HG03457 (cell line): ENCODE measurements around the gene WNT7B.

Source experiments
- ATAC-seq: cut with Tn5 transposase; IDR thresholded peaks from one replicate; pipeline ENCODE4 v1.9.1; 2021; ENCODE audit warnings: moderate number of reproducible peaks; ENCODE audit not compliant: unreplicated experiment

The WNT7B gene

GRCh38 chr22:45960477-45961386, 16.2 kb downstream of the WNT7B start:
- no peak for ATAC-seq

DNA sequence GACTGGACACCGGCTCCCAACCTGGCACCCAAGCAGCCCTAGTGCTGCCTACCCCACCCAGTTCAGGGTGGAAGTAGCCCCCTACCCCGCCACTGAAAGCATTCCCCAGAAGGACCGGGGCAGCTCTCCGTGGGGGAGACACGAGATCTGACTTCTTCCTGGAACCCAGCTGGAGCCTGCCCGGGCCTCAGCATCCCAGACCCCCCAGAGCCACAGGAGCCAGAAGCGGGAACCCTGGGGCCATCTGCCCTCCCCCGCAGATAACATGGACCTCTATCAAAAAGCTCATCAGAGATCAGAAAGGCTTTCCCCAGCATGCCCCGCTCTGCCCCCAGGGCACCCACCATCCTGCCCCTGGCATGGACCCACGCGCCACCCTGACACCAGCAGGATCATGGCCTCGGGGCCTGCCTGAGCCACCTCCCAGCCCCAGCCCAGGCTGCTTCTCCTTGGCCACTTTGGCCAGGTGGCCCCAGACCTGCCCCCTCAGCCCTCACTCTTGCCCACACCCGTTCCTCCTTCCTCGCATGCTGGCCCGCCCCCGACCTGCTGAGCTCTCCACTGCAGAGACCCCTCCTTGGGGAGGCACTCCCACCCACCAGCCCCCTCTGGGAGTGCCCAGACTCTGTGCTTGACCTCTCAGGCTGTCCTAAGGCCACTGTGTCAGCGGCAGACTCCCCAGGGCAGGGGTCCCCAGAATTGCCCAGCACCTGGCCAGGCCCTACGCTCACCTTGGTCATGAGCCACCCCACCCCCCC, 17.1 kb downstream of the WNT7B start:
- no peak for ATAC-seq

DNA sequence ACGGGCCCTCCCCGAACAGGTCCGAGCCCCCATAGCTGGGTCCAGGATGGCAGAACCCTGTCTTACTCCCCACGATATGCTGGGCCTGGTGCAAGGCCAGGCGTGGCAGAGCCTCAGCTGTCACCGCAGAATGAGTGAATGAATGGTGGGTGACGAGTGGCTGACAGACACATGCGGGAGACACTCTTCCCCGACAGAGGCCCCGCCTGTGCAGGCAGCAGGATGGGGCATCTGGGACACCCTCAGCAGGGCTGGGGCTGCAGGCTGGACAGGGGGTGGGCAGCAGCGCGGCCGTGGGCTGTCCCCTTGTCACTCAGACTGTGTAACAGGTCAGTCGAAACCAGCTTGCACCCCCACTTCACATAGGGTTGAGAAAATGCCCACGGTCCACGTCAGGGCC, 18.0 kb downstream of the WNT7B start:
- ATAC-seq, result no peak

DNA sequence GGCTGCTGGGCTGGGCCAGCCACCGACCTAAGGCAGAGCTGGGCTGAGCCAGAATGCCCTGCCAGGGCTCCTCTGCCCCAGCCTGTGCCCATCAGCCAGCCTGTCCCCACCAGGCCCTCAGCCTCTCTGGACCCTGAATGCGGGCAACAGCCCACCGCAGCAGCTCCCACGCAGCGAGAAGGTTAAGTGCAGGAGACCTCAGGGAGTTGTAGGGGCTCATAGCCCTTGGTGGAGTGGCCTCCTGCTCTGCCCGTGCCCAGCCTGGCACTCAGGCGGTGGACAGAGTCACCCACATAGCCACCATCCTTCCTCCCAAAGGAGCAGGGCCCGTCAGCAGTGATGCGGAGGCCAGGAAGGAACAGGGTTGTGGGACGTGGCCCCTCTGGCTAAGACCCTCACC, 19.1 kb downstream of the WNT7B start:
- no peak for ATAC-seq

GRCh38 chr22:45953178-45953577, 23.8 kb downstream of the WNT7B start:
- ATAC-seq, result no peak

- no peak for ATAC-seq
Observed at GRCh38 chr22:45952553-45952952, 24.4 kb downstream of the WNT7B start.

DNA sequence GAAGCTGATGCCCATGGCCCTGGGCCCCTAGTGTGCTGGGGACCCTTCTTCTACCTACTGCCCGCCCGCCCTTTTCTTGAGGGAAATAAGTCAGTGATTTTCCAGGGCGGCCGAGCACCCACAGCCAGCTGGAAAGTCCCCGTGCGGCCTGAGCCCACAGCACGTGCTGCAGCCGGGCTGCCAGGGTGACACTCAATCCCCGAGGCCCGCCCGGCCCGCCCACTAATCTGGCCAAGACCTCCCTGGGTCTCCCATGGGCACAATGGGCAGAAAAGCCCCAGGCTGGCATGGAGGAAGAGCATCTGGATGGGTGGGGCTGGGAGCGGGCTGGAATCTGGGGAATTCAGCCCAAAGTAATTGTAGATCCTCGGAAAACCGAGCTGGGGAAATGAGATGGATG, 24.8 kb downstream of the WNT7B start:
- no peak for ATAC-seq

GRCh38 chr22:45949891-45950290, 27.1 kb downstream of the WNT7B start:
- ATAC-seq, result no peak

- ATAC-seq, result no peak
Observed at GRCh38 chr22:45949258-45949870, 27.6 kb downstream of the WNT7B start.

DNA sequence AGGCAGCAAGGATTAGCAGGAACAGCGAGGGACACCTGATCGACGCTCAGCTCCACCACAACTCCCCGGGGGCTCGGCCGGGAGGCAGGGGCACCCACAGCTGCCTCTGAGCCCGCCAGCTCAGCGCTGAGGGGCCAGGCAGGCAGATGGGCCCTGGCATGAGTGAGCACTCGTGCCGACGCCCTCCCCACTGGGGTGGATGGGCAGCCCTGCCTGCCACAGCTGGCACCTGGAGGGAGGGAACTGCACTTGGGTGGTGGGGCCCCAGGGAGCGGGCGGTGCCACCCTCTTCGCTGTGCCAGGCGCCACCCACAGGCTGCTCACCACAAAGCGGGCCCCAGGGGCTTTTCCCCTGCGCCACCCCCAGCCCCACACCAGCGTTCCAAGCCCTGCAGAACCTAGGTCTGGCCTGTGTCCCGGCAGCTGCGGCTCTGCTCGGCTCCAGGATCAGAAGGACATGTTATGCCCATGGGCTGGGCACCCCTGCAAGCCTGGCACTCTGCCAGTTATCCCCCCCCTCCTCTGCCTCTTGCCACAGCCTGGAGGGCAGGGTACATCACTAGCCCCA, 28.8 kb downstream of the WNT7B start:
- no peak for ATAC-seq

DNA sequence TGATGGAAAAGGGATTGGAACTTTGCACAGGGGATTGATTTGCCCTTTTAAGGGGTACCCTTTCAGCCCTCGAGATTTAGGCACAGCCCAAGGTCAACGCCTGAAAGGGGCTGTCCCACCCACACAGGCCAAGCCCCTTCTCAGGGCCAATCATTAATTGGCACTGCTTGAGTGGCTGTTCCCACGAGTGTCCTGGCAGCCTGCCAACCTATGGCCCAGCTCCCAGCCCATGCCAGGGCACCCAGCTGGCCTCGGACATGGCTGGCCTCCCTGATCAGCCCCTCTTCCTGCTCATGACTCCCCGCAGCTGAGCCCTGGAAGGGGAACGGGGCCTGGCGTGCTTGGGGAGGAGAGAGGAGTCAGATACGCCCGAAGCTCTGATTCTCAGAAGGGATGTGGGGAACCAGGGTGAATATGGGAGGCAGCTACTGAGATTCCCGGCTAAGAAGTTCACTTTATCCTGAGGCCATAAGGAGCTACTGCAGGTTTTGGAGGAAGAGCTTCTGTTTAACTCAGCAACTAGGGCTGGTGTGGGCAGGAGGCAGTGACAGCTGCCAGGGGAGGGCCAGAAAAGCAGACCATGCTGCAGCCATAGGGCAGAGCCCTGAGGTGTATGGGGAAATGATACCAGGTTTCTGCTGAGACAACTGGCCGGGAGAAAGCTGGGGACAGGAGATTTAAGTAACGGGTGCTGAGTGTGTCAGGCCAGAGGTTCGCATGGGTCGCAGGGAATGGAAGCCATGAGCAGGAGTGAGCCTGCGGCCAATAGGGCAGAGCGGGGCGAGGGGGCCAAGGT, 30.0 kb downstream of the WNT7B start:
- ATAC-seq, result no peak

- ATAC-seq, result no peak
Observed at GRCh38 chr22:45945621-45946106, 31.3 kb downstream of the WNT7B start.

GRCh38 chr22:45942787-45943493, 34.0 kb downstream of the WNT7B start:
- no peak for ATAC-seq

DNA sequence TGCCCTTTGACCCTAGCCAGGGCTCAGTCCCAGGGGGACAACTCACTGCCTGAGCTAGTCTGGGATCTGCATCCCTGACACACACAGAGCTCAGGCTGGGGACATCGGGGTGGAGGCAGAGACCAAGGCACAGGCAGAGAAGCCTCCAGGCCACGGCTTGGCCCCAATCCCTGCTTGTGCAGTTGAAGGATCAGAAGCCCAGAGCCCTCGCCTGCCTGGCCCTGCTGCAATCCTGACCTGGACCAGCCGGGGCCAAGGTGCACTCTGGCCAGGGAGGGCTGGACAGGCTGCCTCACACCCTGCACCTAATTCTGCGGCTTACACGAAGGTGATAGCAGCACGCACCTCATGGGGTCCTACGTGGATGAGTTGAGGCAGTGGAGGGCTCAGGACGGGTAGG, 34.6 kb downstream of the WNT7B start:
- ATAC-seq, result no peak

DNA sequence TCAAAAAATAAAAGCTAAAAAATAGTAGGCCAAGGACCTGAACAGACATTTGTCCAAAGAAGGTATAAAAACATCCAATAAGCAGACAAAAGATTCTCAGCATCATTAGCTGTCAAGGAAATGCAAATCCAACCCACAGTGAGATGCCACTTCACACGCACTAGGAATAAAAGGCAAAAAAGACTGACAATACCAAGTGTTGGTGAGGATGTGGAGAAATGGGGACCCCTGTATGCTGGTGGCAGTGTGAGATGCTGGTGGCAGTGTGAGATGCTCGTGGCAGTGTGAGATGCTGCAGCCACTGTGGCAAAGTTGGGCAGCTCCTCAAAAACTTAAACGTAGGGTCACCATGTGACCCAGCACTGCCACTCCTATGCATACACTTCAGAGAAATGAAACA, 38.0 kb downstream of the WNT7B start:
- ATAC-seq, result no peak

GRCh38 chr22:45937960-45938359, 39.0 kb downstream of the WNT7B start:
- no peak for ATAC-seq

GRCh38 chr22:45935573-45935972, 41.4 kb downstream of the WNT7B start:
- no peak for ATAC-seq

- ATAC-seq, result no peak
Observed at GRCh38 chr22:45934659-45935341, 42.2 kb downstream of the WNT7B start.

DNA sequence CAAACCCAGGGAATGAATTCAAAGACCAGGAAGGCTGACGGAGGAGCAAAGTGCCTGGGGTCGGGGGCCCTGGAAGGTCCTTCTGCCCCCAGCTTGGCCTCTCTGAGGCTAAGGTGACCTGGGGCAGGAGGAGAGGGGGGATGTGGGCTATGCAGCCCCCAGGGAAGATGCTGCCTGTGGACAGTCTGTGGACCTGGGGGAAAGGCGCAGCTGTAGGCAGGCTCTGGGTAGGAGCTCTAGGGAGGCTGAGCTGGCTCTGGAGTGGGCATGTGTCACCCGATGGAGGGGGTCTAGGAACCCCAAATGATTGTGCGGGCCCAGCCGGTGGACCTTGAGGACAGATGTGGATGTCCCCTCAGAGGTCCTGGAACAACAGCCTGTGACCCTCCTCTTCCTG, 42.8 kb downstream of the WNT7B start:
- no peak for ATAC-seq
